Measurements from ENCODE around the gene MGAM2. TPM values are rescaled to one million over a fixed set of nuclear protein-coding genes. Genes with fewer than 3 reads are reported as not detected.

Gene MGAM2
- total and polyA plus RNA-seq, 2 of the 4 experiments (the other 2 are of a cell fraction) = not detected

GRCh38 chr7:142134909-142135308 lies 23.4 kb downstream of the MGAM2 start:
- Histone ChIP-seq H3K79me1 (ENCODE audit: low read depth in 1 of 2, low read length in 2 of 2) (no peaks in the 10 kb centered on the region), H3K27ac (ENCODE audit: insufficient read depth, low read length) (no peak overlapping the region), H2BK120ac (ENCODE audit: low read depth, low read length) (no peak overlapping the region), H2BK15ac (ENCODE audit: low read depth, low read length) (no peak overlapping the region), H3K36me3 (ENCODE audit: control insufficient read depth, insufficient read depth, low read length) (no peaks in the 10 kb centered on the region), H3K27me3 (ENCODE audit: control insufficient read depth, insufficient read depth, low read length) (no peaks in the 10 kb centered on the region), H4K8ac (ENCODE audit: low read depth in 2 of 2, low read length in 2 of 2) (no peak overlapping the region), H3K9me1 (ENCODE audit: insufficient read depth, low read length) (no peaks in the 10 kb centered on the region), H3K14ac (replicated peaks; ENCODE audit: low read depth, low read length) (no peak overlapping the region), H3K4ac (ENCODE audit: low read depth, low read length) (no peak overlapping the region), H3K4me3 (ENCODE audit: insufficient read depth, low read depth, low read length) (no peak overlapping the region), H4K20me1 (ENCODE audit: insufficient read depth, low read length) (no peaks in the 10 kb centered on the region), H4K5ac (ENCODE audit: low read depth, low read length) (no peak overlapping the region), H2AFZ (replicated peaks; ENCODE audit: low read length, poor library complexity) (no peak overlapping the region), H3K9me3 (ENCODE audit: control insufficient read depth, insufficient read depth, low read length) (peaks cover 9% of the 10 kb centered on the region; the same call in 1 of the 2 replicates), H3K9ac (ENCODE audit: low read depth, low read length) (no peak overlapping the region), H4K91ac (ENCODE audit: insufficient read depth, low read depth, low read length) (no peak overlapping the region), H2AK9ac (replicated peaks; ENCODE audit: low read depth, low read length, poor library complexity) (no peak overlapping the region), H2BK5ac (ENCODE audit: low read depth, low read length, poor library complexity, severe bottlenecking) (no peak overlapping the region), H2AK5ac (ENCODE audit: low read depth, low read length) (no peak overlapping the region), H3K4me2 (ENCODE audit: low read depth, low read length) (no peak overlapping the region), H3K4me1 (ENCODE audit: control insufficient read depth, insufficient read depth, low read length) (no peaks in the 10 kb centered on the region), H3K18ac (ENCODE audit: low read depth, low read length) (no peak overlapping the region), H3K56ac (ENCODE audit: extremely low read depth, insufficient read depth, low read length) (no peak overlapping the region), H2BK20ac (ENCODE audit: low read depth, low read length) (no peak overlapping the region), H3K23ac (ENCODE audit: low read depth, low read length) (no peak overlapping the region)
- CTCF ChIA-PET = no interaction called here
- DNase-seq (no peak), ATAC-seq (ENCODE audit: low read depth) (no peak)
- TF ChIP-seq ELK1 (IDR thresholded peaks at IDR 0.05; ENCODE audit: borderline replicate concordance, low read depth, low read length) = no peak
- no peak for TF ChIP-seq MXI1 (IDR thresholded peaks at IDR 0.05; ENCODE audit: borderline replicate concordance, low read depth, low read length)
- TF ChIP-seq RAD21 (IDR thresholded peaks at IDR 0.05; ENCODE audit: low read length) = no peak
- no peak for TF ChIP-seq NFE2L2 (IDR thresholded peaks at IDR 0.05; ENCODE audit: low read depth, low read length)
- no peak for TF ChIP-seq RFX5 (IDR thresholded peaks at IDR 0.05; ENCODE audit: low read depth, low read length)
- no peak for TF ChIP-seq SMC3 (IDR thresholded peaks at IDR 0.05; ENCODE audit: low read depth, low read length)
- no peak for TF ChIP-seq USF2 (IDR thresholded peaks at IDR 0.05; ENCODE audit: low read depth, low read length)
- no peak for TF ChIP-seq CHD1 (IDR thresholded peaks at IDR 0.05; ENCODE audit: low read depth, low read length)
- no peak for TF ChIP-seq POLR2A (IDR thresholded peaks at IDR 0.05; ENCODE audit: low read depth, low read length)
- no peak for TF ChIP-seq RCOR1 (IDR thresholded peaks at IDR 0.05; ENCODE audit: insufficient replicate concordance, low read length)
- in situ Hi-C loops (cut with MboI; ENCODE audit: low sequenced_read_pairs) = no loop called here
- no TSS peak for BruUV-seq (replicated peaks)
- POLR2A ChIA-PET (ENCODE audit: unreplicated experiment) = no interaction called here
- intact Hi-C loops (cut with micrococcal nuclease) = no loop called here
- dilution Hi-C loops (cut with HindIII; ENCODE audit: low sequenced_read_pairs, unreplicated experiment) = no loop called here
- 50% methylated on average over 2 of the region's 3 CpGs; no CpG with 5 or more reads in 1 of the 2 experiments for WGBS, 2 experiments (ENCODE audit: extremely low coverage in 2 of 2, insufficient read length in 1 of 2)

All from IMR-90 (cell line).